B cell (primary cell): ENCODE measurements around the gene CTDP1. TPM values are rescaled to one million over a fixed set of nuclear protein-coding genes. Genes with fewer than 3 reads are reported as not detected.

Experiments used
- ATAC-seq: fragments of 200-7000 bp; cut with Tn5 transposase; one replicate; pipeline ENCODE4 v1.10.0; 2021; ENCODE audit warnings: low read depth, mild to moderate bottlenecking, moderate number of reproducible peaks, moderate library complexity
- CTCF ChIA-PET: fragments of 350-600 bp; sonication (Branson Sonifier 250); formaldehyde crosslinking; loops from one replicate; lab custom pipeline; 2021; ENCODE audit warnings: antibody characterized with exemption, inconsistent platforms; lab: Charles Lee
- POLR2A ChIA-PET: fragments of 350-600 bp; sonication (Branson Sonifier 250); formaldehyde crosslinking; loops from one replicate; lab custom pipeline; 2021; ENCODE audit warnings: antibody characterized with exemption; lab: Charles Lee
- DNase-seq: peaks from one replicate; pipeline ENCODE4 v3.0.0; 2013
- H2AFZ ChIP-seq: 2 replicates; pipeline ENCODE4 v1.6.1; 2012; ENCODE audit warnings: mild to moderate bottlenecking, low read depth, low read length; ENCODE audit not compliant: insufficient read depth, poor library complexity, severe bottlenecking
- H3K27ac ChIP-seq, 2 donors: 1 replicate in 1 of 2; 2 replicates in 1 of 2; pipeline ENCODE4 v1.5.1; 2012 to 2013; ENCODE audit warnings: low read length in 2 of 2, mild to moderate bottlenecking in 2 of 2, moderate library complexity in 1 of 2
- H3K27me3 ChIP-seq, 4 experiments: fragments of 200-600 bp in 1 of 4; sonication (generic) in 1 of 4; replicated peaks in 1 of 4; 1 replicate in 2 of 4; 2 replicates in 2 of 4; pipeline versions ENCODE4 v1.6.1 to v1.7.0; 2013 to 2016; ENCODE audit warnings: low read length in 3 of 4, mild to moderate bottlenecking in 2 of 4, mixed read lengths in 1 of 4, moderate library complexity in 1 of 4; ENCODE audit not compliant: insufficient read depth in 4 of 4, control insufficient read depth in 3 of 4; ENCODE audit errors: control extremely low read depth in 1 of 4
- H3K36me3 ChIP-seq, 2 experiments: replicated peaks in 1 of 2; 1 replicate in 1 of 2; 2 replicates in 1 of 2; pipeline versions ENCODE4 v1.6.1 to v1.7.1; 2013; ENCODE audit warnings: low read length in 1 of 2; ENCODE audit not compliant: insufficient read depth in 2 of 2, control insufficient read depth in 1 of 2; ENCODE audit errors: control extremely low read depth in 1 of 2, extremely low read depth in 1 of 2
- H3K4me1 ChIP-seq, 2 donors: fragments of 200-600 bp in 1 of 2; sonication (generic) in 1 of 2; 1 replicate in 1 of 2; 2 replicates in 1 of 2; pipeline versions ENCODE4 v1.5.1 to v1.6.1; 2013 to 2017; ENCODE audit warnings: low read length in 2 of 2; ENCODE audit not compliant: control insufficient read depth in 2 of 2, insufficient read depth in 2 of 2
- H3K4me2 ChIP-seq: replicated peaks from 2 replicates; pipeline ENCODE3; 2012; ENCODE audit warnings: mild to moderate bottlenecking, low read depth, low read length; ENCODE audit not compliant: poor library complexity, severe bottlenecking
- H3K4me3 ChIP-seq, 5 experiments: fragments of 200-600 bp in 1 of 5; sonication (generic) in 1 of 5; 1 replicate in 3 of 5; 2 replicates in 2 of 5; pipeline versions ENCODE4 v1.5.1 to v1.7.0; 2011 to 2016; ENCODE audit warnings: low read length in 4 of 5, mild to moderate bottlenecking in 4 of 5, low read depth in 2 of 5, control low read depth in 1 of 5, moderate library complexity in 1 of 5; ENCODE audit not compliant: insufficient read depth in 1 of 5; ENCODE audit errors: control extremely low read depth in 1 of 5, extremely low read depth in 1 of 5
- H3K79me2 ChIP-seq: fragments of 200-600 bp; sonication (generic); one replicate; pipeline ENCODE4 v1.6.0; 2016; ENCODE audit warnings: low read length; ENCODE audit not compliant: control insufficient read depth, insufficient read depth
- H3K9ac ChIP-seq: fragments of 200-600 bp; sonication (generic); 2 replicates; pipeline ENCODE4 v1.6.1; 2017; ENCODE audit warnings: mild to moderate bottlenecking, low read length, moderate library complexity
- H3K9me3 ChIP-seq, 3 donors: one replicate each; pipeline versions ENCODE4 v1.6.1 to v1.7.1; 2013; ENCODE audit warnings: low read length in 2 of 3; ENCODE audit not compliant: control insufficient read depth in 2 of 3, insufficient read depth in 1 of 3; ENCODE audit errors: control extremely low read depth in 1 of 3
- H4K20me1 ChIP-seq: 2 replicates; pipeline ENCODE4 v1.6.0; 2012; ENCODE audit warnings: mild to moderate bottlenecking, low read length; ENCODE audit not compliant: insufficient read depth, control insufficient read depth, poor library complexity, severe bottlenecking
- H3K27ac Mint-ChIP-seq: one replicate; pipeline ENCODE4 v1.8.0; 2021; ENCODE audit warnings: mixed read lengths
- H3K27me3 Mint-ChIP-seq: one replicate; pipeline ENCODE4 v1.8.0; 2021; ENCODE audit warnings: mixed read lengths
- H3K4me1 Mint-ChIP-seq: one replicate; pipeline ENCODE4 v1.8.0; 2021; ENCODE audit warnings: mixed read lengths
- H3K4me3 Mint-ChIP-seq: one replicate; pipeline ENCODE4 v1.8.0; 2021; ENCODE audit warnings: mixed read lengths
- H3K9me3 Mint-ChIP-seq: one replicate; pipeline ENCODE4 v1.8.0; 2022; ENCODE audit warnings: mixed read lengths; ENCODE audit not compliant: insufficient read depth
- EZH2 ChIP-seq: IDR thresholded peaks from 2 replicates; pipeline ENCODE4 v1.6.1; 2012; ENCODE audit warnings: borderline replicate concordance, low read depth, mild to moderate bottlenecking, moderate library complexity, low read length; ENCODE audit not compliant: insufficient read depth, poor library complexity, severe bottlenecking
- whole genome bisulfite sequencing: methylation state at CpG from one replicate; pipeline ENCODE4 v1.1.5; 2013; ENCODE audit warnings: missing lambda C conversion rate; ENCODE audit not compliant: insufficient coverage; 5-methylcytosine and 5-hydroxymethylcytosine counted together
- intact Hi-C: fragments of 100-400 bp; cut with micrococcal nuclease; formaldehyde crosslinking; loops from one replicate; pipeline ENCODE4 v1.10.0; 2022
- polyA plus RNA-seq: library from polyadenylated mRNA; depleted of rRNA; stranded (reverse); fragments of >200 nt; gene quantifications from 2 replicates; pipeline ENCODE4 v1.2.3, GENCODE V29; 2012
- total RNA-seq, 2 donors: library from RNA; stranded (reverse); fragments of 120-200 nt in 1 of 2; gene quantifications; 1 replicate in 1 of 2; 2 replicates in 1 of 2; pipeline versions ENCODE4 v1.2.3 to v1.2.4, GENCODE V29; 2013 to 2022
- TF ChIP-seq, protein P1 (sequence below): fragments of 200-600 bp; IDR thresholded peaks from one replicate; pipeline ENCODE4 v1.8.0; 2022; ENCODE audit warnings: antibody characterized with exemption, mild to moderate bottlenecking

Gene CTDP1
- total and polyA plus RNA-seq, 2 donors (not counting 1 experiment from before 2014, with no cell fraction given), result 14.3 to 33.3 TPM

- no peak overlapping the region for H3K4me3 ChIP-seq
- H3K27me3 ChIP-seq, result no peaks in the 10 kb centered on the region
- ChIA-PET CTCF (no interaction called here), POLR2A (no interaction called here)
- H3K36me3 ChIP-seq, result peaks cover 2 to 82% of the 10 kb centered on the region in 2 experiments
- WGBS, result 97% methylated on average over 16 of the region's 21 CpGs
- no peak overlapping the region for H2AFZ ChIP-seq
- DNase-seq, result no peak
- H3K79me2 ChIP-seq, result peaks cover 14% of the 10 kb centered on the region
- TF ChIP-seq, protein P1, sequence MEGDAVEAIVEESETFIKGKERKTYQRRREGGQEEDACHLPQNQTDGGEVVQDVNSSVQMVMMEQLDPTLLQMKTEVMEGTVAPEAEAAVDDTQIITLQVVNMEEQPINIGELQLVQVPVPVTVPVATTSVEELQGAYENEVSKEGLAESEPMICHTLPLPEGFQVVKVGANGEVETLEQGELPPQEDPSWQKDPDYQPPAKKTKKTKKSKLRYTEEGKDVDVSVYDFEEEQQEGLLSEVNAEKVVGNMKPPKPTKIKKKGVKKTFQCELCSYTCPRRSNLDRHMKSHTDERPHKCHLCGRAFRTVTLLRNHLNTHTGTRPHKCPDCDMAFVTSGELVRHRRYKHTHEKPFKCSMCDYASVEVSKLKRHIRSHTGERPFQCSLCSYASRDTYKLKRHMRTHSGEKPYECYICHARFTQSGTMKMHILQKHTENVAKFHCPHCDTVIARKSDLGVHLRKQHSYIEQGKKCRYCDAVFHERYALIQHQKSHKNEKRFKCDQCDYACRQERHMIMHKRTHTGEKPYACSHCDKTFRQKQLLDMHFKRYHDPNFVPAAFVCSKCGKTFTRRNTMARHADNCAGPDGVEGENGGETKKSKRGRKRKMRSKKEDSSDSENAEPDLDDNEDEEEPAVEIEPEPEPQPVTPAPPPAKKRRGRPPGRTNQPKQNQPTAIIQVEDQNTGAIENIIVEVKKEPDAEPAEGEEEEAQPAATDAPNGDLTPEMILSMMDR, result no peak
- TF ChIP-seq EZH2, result no peak
- no peaks in the 10 kb centered on the region for H3K4me1 ChIP-seq
- H3K9ac ChIP-seq, result no peak overlapping the region
- H3K27ac Mint-ChIP-seq, result no peak overlapping the region
- no peaks in the 10 kb centered on the region for H3K4me1 Mint-ChIP-seq
- H3K27me3 Mint-ChIP-seq, result no peaks in the 10 kb centered on the region
- H3K27ac ChIP-seq, result no peak overlapping the region
- no peak for ATAC-seq
- no peak overlapping the region for H3K4me3 Mint-ChIP-seq
- H3K4me2 ChIP-seq, result no peak overlapping the region
- H3K9me3 ChIP-seq, result no peaks in the 10 kb centered on the region
- intact Hi-C loops, result no loop called here
- H4K20me1 ChIP-seq, result peaks cover 21% of the 10 kb centered on the region
- H3K9me3 Mint-ChIP-seq, result no peaks in the 10 kb centered on the region
Observed at GRCh38 chr18:79708412-79708811, 28.8 kb downstream of the CTDP1 start.

- POLR2A ChIA-PET, result no interaction called here
- no peak for ATAC-seq
- TF ChIP-seq, protein P1, result no peak
- TF ChIP-seq EZH2, result no peak
- H3K4me1 Mint-ChIP-seq, result no peaks in the 10 kb centered on the region
- Histone ChIP-seq H3K4me1 (no peaks in the 10 kb centered on the region), H3K27me3 (no peaks in the 10 kb centered on the region), H3K4me2 (no peak overlapping the region), H4K20me1 (peaks cover 7% of the 10 kb centered on the region), H3K27ac (no peak overlapping the region), H2AFZ (no peak overlapping the region), H3K9ac (no peak overlapping the region), H3K36me3 (peaks cover 0 to 80% of the 10 kb centered on the region in 2 experiments), H3K9me3 (no peaks in the 10 kb centered on the region), H3K79me2 (peaks cover 5% of the 10 kb centered on the region), H3K4me3 (no peak overlapping the region)
- H3K27me3 Mint-ChIP-seq, result no peaks in the 10 kb centered on the region
- intact Hi-C loops, result no loop called here
- H3K9me3 Mint-ChIP-seq, result no peaks in the 10 kb centered on the region
- DNase-seq, result no peak
- H3K4me3 Mint-ChIP-seq, result no peak overlapping the region
- WGBS, result 98% methylated on average over 13 of the region's 20 CpGs
- CTCF ChIA-PET, result no interaction called here
- no peak overlapping the region for H3K27ac Mint-ChIP-seq
Observed at GRCh38 chr18:79712206-79712857, 32.7 kb downstream of the CTDP1 start.
